ENCODE results near the gene HOXA13. TPM values are rescaled to one million over a fixed set of nuclear protein-coding genes. Genes with fewer than 3 reads are reported as not detected.
A peak's percentile ranks its signal among the peaks of the same experiment; 100 is the strongest.

Gene HOXA13
- not detected for total RNA-seq
- total RNA-seq, result 0 to 0.23 reads per million in 2 donors

DNA sequence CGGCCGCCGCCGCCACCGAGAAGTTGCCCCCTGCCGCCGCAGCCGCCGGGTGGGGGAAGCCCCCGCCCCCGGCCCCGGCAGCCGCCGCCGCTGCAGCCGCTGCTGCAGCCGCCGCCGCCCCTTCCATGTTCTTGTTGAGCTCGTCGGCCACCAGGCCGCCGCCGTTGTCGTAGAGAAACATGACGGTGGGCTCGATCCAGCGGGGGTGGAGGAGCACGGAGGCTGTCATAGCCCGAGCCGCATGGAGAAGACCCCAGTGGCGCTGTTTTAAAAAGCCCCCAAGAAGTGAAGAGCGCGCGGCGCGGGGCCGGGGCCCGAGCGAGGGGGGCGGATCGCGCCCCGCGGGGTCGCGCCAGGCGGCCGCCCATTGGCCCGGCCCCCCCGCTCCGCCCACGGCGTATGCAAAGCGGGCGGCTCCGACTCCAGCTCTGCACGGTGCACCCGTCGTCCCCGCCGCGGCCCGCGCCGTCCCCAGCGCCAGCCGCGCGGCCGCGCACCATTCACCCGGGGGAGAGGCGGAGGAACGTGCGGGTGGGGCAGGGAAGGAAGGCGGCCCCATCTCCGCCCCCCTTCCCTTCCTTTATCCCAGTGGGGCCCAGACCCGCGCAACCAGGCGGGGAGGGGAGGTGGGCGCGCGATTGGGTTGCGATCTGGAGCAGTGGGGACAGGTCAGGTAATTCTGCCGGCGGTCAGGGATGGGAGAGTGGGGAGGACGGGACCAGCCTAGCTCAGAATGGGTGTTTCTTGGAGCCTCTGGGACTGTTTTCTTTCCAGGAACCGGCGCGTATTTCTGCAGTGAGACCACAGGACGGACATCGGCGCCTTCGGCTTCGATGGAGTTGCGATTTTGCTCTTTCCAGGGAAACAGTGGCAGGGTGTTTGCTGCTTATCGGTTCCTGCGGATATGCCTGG is at the start of gene HOXA13:
TSS of gene HOXA13 (minus strand) at position 243 of the 912 bp plus-strand sequence. CDS start at position 229, 14 bp downstream.
- DNase-seq (no peak), ATAC-seq (peak; percentile 57)
- Mint-ChIP-seq H3K4me1 (peaks cover 38% of the 10 kb centered on the region), H3K4me3 (peak within 1 kb of the TSS; percentile 92), H3K27me3 (peaks cover 78% of the 10 kb centered on the region), H3K36me3 (ENCODE audit: low read depth) (peaks cover 6% of the 10 kb centered on the region), H3K27ac (peak within 1 kb of the TSS; percentile 86)
- H3K9me3 ChIP-seq (ENCODE audit: control insufficient read depth, low read length, poor library complexity, severe bottlenecking), result no peaks in the 10 kb centered on the region

- H3K4me3 Mint-ChIP-seq, result no peak overlapping the region
- no peak overlapping the region for H3K27ac Mint-ChIP-seq
- no peak for ATAC-seq
- H3K27me3 Mint-ChIP-seq, result peaks cover 83% of the 10 kb centered on the region
- H3K4me1 Mint-ChIP-seq, result peaks cover 21% of the 10 kb centered on the region
- no peaks in the 10 kb centered on the region for H3K9me3 ChIP-seq (ENCODE audit: control insufficient read depth, low read length, poor library complexity, severe bottlenecking)
- no peak for DNase-seq
- no peaks in the 10 kb centered on the region for H3K36me3 Mint-ChIP-seq (ENCODE audit: low read depth)
Observed at GRCh38 chr7:27248911-27249723, 49.2 kb upstream of the HOXA13 start.

DNA sequence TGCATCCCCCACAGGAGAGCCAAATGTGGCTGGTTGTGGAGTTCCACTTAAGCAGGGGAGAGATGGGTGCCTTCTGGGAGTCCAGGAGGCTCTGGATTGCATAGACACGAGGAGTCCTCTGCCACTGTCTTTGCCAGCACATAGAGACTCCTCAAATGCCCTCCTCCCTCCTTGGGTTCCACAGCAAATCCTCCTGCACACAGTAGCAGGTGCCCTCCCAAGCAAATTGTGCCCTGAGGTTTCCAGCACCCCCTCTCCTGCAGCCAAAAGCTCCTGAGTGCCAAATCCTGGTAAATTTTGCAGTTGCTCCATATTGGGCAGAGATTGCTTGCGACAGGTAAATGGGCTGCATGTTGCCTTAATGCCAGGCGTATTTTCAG is 48.5 kb upstream of the HOXA13 start:
- peaks cover 83% of the 10 kb centered on the region for H3K27me3 Mint-ChIP-seq
- DNase-seq (no peak), ATAC-seq (no peak)
- H3K4me1 Mint-ChIP-seq, result peaks cover 26% of the 10 kb centered on the region
- no peak overlapping the region for H3K27ac Mint-ChIP-seq
- no peak overlapping the region for H3K4me3 Mint-ChIP-seq
- H3K9me3 ChIP-seq (ENCODE audit: control insufficient read depth, low read length, poor library complexity, severe bottlenecking), result no peaks in the 10 kb centered on the region
- peaks cover 2% of the 10 kb centered on the region for H3K36me3 Mint-ChIP-seq (ENCODE audit: low read depth)

- peaks cover 79% of the 10 kb centered on the region for H3K27me3 Mint-ChIP-seq
- no peak overlapping the region for H3K4me3 Mint-ChIP-seq
- ATAC-seq, result no peak
- no peaks in the 10 kb centered on the region for H3K9me3 ChIP-seq (ENCODE audit: control insufficient read depth, low read length, poor library complexity, severe bottlenecking)
- no peak for DNase-seq
- peaks cover 27% of the 10 kb centered on the region for H3K4me1 Mint-ChIP-seq
- H3K27ac Mint-ChIP-seq, result no peak overlapping the region
- peaks cover 3% of the 10 kb centered on the region for H3K36me3 Mint-ChIP-seq (ENCODE audit: low read depth)
Observed at GRCh38 chr7:27247452-27248426, 47.8 kb upstream of the HOXA13 start.

DNA sequence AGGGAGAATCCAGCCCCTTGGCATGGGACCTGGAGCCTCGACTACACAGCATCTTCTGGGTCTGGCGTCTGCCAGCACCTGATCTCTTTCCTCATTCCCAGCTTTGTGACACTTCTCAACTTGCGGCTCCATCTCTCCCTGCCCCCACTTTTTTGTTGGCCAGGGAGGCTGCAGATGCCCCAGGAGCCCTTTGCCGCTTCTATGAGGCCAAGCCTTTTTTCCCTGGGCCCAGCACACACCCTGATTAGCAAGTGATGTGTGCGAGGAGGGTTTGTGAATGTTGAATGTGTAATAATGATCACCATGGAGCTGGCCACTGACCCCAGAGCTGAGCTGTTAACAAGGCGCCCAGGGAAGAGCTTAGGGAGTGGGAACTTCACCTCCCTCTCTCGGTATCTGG is 47.1 kb upstream of the HOXA13 start:
- no peak overlapping the region for H3K27ac Mint-ChIP-seq
- ATAC-seq (no peak), DNase-seq (no peak)
- H3K4me3 Mint-ChIP-seq, result no peak overlapping the region
- H3K9me3 ChIP-seq (ENCODE audit: control insufficient read depth, low read length, poor library complexity, severe bottlenecking), result no peaks in the 10 kb centered on the region
- H3K36me3 Mint-ChIP-seq (ENCODE audit: low read depth), result peaks cover 3% of the 10 kb centered on the region
- peaks cover 27% of the 10 kb centered on the region for H3K4me1 Mint-ChIP-seq
- peaks cover 79% of the 10 kb centered on the region for H3K27me3 Mint-ChIP-seq

DNA sequence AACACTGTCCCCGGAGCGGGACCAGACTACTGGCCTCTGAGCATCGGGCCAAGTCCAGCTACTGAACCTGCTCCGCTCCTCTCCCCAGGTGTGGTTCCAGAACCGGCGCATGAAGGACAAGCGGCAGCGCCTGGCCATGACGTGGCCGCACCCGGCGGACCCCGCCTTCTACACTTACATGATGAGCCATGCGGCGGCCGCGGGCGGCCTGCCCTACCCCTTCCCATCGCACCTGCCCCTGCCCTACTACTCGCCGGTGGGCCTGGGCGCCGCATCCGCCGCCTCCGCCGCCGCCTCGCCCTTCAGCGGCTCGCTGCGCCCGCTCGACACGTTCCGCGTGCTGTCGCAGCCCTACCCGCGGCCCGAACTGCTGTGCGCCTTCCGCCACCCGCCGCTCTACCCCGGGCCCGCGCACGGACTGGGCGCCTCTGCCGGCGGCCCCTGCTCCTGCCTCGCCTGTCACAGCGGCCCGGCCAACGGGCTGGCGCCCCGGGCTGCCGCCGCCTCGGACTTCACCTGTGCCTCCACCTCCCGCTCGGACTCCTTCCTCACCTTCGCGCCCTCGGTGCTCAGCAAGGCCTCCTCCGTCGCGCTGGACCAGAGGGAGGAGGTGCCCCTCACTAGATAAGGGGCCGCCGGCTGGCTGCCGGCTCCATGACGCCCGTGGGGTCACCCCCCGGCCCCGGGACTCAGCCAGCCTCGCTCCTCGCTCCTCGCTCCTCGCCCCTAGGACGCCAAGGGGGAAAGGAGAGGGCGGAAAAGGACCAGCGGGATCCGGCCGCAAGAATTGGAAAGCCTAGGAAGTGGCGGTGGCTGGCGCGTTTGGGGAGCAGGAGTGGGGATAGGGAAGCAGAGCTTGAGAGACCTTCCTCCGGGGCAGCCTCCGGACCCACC is 46.2 kb upstream of the HOXA13 start:
- DNase-seq (no peak), ATAC-seq (no peak)
- no peak overlapping the region for H3K4me3 Mint-ChIP-seq

DNA sequence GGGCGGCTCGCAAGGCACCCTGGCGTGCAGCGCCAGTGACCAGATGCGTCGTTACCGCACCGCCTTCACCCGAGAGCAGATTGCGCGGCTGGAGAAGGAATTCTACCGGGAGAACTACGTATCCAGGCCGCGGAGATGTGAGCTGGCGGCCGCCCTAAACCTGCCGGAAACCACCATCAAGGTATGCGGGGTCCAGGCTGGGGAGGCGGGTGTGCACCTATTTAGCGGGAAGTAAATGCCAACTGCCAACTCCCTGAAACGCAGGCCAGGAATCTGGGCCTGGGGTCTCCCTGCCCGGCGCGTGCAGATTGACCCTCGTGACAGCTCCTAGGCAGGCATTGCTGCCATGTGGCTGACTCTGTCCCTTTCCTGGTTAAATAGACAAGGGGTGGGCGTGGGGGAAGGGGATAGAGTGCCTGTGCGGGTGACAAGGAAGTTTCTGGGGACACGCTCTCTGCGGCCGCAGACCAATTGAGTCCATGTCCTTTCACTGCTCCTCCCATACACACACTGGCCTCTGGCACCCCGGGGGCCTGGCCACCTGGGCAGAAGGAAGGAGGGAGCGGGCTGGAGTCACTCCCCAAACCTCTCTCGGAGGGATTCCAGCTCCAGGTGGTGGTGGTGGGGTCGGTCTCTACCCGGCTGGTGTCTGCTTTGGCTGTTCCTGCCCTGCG is 45.4 kb upstream of the HOXA13 start:
- H3K27ac Mint-ChIP-seq, result no peak overlapping the region

More for the DNA sequence above, 46.2 kb upstream of the HOXA13 start:
- H3K4me1 Mint-ChIP-seq, result peaks cover 28% of the 10 kb centered on the region
- no peaks in the 10 kb centered on the region for H3K9me3 ChIP-seq (ENCODE audit: control insufficient read depth, low read length, poor library complexity, severe bottlenecking)
- H3K27me3 Mint-ChIP-seq, result peaks cover 83% of the 10 kb centered on the region
- H3K36me3 Mint-ChIP-seq (ENCODE audit: low read depth), result peaks cover 3% of the 10 kb centered on the region
- no peak overlapping the region for H3K27ac Mint-ChIP-seq

GRCh38 chr7:27244488-27245123 is 44.7 kb upstream of the HOXA13 start:
- ATAC-seq (no peak), DNase-seq (no peak)
- Mint-ChIP-seq H3K4me3 (peak overlapping the region; percentile 49), H3K27me3 (peaks cover 82% of the 10 kb centered on the region), H3K36me3 (ENCODE audit: low read depth) (peaks cover 3% of the 10 kb centered on the region), H3K4me1 (peaks cover 27% of the 10 kb centered on the region), H3K27ac (no peak overlapping the region)
- no peaks in the 10 kb centered on the region for H3K9me3 ChIP-seq (ENCODE audit: control insufficient read depth, low read length, poor library complexity, severe bottlenecking)

More for the DNA sequence above, 45.4 kb upstream of the HOXA13 start:
- H3K9me3 ChIP-seq (ENCODE audit: control insufficient read depth, low read length, poor library complexity, severe bottlenecking), result no peaks in the 10 kb centered on the region
- Mint-ChIP-seq H3K27me3 (peaks cover 83% of the 10 kb centered on the region), H3K36me3 (ENCODE audit: low read depth) (peaks cover 3% of the 10 kb centered on the region), H3K4me1 (peaks cover 29% of the 10 kb centered on the region), H3K4me3 (no peak overlapping the region)
- DNase-seq, result no peak
- ATAC-seq, result no peak

- Mint-ChIP-seq H3K4me1 (peaks cover 26% of the 10 kb centered on the region), H3K4me3 (peak overlapping the region; percentile 56), H3K27me3 (peaks cover 78% of the 10 kb centered on the region), H3K27ac (no peak overlapping the region), H3K36me3 (ENCODE audit: low read depth) (peaks cover 3% of the 10 kb centered on the region)
- H3K9me3 ChIP-seq (ENCODE audit: control insufficient read depth, low read length, poor library complexity, severe bottlenecking), result no peaks in the 10 kb centered on the region
- ATAC-seq, result no peak
- no peak for DNase-seq
Observed at GRCh38 chr7:27243340-27244163, 43.7 kb upstream of the HOXA13 start.

DNA sequence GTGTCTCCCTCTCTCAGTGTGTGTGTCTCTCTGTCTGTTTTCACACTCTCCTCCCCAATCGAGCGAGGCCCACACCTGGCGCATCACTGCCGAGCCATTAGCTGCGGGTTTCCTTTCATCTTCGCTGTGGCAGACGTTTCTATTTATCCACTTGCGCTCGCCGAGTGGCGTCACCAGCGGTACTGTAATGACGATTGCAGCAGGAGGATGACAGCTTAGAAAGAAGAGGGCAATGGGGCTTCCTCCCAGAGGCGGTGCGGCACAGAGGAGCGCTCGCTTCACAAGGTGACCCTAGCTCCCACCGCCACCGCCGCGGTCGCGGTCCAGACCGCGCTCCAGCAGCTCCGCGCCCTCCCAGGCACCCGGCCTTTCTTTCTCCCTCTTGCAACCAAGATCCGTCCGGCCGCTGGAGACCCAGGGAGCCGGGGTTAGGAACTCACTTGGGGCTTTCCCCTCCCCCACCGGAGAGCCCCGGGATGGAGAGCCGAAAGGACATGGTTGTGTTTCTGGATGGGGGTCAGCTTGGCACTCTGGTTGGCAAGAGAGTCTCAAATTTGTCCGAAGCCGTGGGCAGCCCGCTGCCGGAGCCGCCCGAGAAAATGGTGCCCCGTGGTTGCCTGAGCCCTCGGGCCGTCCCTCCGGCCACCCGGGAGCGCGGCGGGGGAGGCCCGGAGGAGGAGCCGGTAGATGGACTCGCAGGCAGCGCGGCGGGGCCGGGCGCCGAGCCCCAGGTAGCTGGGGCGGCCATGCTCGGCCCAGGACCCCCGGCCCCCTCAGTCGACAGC is 42.9 kb upstream of the HOXA13 start, which contains the start of gene EVX1:
TSS of gene EVX1 (plus strand) at position 248 of the 785 bp plus-strand sequence. CDS start at position 477, 229 bp downstream.
- peaks cover 26% of the 10 kb centered on the region for H3K4me1 Mint-ChIP-seq
- peaks cover 78% of the 10 kb centered on the region for H3K27me3 Mint-ChIP-seq
- H3K27ac Mint-ChIP-seq, result no peak within 1 kb of the TSS
- peaks cover 3% of the 10 kb centered on the region for H3K36me3 Mint-ChIP-seq (ENCODE audit: low read depth)
- no peaks in the 10 kb centered on the region for H3K9me3 ChIP-seq (ENCODE audit: control insufficient read depth, low read length, poor library complexity, severe bottlenecking)
- H3K4me3 Mint-ChIP-seq, result peak within 1 kb of the TSS; percentile 56
- DNase-seq, result no peak
- peak; percentile 68 for ATAC-seq
